HG03457 (cell line): ENCODE data around the gene KAZALD1.

Experiments
- ATAC-seq: cut with Tn5 transposase; IDR thresholded peaks from one replicate; pipeline ENCODE4 v1.9.1; 2021; ENCODE audit warnings: moderate number of reproducible peaks; ENCODE audit not compliant: unreplicated experiment

KAZALD1 gene

DNA sequence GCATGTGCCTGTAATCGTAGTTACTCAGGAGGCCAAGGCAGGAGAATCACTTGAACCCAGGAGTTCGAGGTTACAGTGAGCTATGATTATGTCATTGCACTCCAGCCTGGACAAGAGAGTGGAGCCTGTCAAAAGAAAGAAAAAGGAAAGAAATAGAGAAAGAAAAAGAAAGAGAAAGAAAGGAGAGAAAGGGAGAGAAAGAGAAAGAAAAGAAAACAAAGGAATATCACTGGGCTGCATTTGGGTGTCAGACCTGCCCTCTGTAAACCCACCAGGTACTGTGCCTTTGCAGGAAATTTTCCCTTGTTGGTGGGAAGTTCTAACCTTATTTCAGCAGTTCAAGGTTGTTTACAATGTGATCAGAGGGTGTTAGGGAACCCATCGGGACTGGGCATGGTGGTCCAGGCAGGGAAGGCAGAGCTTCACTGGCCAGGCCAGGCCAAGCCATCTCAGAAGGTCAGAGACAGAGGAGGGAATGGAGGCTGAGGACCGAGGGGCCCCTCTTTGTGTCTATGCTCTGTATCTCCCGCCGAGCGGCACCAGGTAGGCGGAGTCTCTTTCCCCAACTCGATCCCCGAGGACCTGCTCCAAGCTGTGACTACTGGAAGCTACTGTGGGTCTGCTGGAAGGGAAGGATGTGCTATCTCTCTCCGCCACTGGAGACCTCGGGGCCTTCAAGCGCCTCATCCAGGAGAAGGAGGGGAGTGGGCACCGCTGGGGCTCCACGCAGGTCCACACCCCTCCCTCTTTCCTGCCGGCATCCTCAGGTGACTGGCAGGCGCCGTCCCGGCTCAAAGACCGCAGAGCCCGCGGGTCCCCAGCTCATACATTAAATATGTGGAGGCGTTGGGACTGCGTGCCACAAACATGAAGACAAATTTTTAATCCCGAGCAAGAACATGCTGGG is 15.2 kb upstream of the KAZALD1 start:
- no peak for ATAC-seq

DNA sequence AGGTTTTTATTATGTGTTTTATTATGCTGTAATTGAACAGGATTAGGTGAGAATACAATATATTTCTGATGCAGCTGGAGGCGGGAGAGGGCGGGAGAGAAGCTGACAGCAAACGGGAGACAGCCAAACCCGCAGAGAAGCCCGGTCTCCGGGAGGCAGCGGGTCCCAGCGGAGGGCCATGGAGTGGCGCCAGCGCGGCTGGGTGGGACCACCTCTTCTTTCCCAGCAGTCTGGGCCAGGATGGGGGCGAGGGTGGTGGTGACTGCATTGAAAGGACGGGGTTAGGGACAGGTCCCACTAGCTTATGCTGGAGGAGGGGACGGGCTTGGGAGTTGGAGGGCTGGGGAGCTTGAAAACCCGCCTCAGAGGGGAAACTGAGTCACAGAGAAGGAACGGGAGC is 14.5 kb upstream of the KAZALD1 start:
- ATAC-seq, result no peak

DNA sequence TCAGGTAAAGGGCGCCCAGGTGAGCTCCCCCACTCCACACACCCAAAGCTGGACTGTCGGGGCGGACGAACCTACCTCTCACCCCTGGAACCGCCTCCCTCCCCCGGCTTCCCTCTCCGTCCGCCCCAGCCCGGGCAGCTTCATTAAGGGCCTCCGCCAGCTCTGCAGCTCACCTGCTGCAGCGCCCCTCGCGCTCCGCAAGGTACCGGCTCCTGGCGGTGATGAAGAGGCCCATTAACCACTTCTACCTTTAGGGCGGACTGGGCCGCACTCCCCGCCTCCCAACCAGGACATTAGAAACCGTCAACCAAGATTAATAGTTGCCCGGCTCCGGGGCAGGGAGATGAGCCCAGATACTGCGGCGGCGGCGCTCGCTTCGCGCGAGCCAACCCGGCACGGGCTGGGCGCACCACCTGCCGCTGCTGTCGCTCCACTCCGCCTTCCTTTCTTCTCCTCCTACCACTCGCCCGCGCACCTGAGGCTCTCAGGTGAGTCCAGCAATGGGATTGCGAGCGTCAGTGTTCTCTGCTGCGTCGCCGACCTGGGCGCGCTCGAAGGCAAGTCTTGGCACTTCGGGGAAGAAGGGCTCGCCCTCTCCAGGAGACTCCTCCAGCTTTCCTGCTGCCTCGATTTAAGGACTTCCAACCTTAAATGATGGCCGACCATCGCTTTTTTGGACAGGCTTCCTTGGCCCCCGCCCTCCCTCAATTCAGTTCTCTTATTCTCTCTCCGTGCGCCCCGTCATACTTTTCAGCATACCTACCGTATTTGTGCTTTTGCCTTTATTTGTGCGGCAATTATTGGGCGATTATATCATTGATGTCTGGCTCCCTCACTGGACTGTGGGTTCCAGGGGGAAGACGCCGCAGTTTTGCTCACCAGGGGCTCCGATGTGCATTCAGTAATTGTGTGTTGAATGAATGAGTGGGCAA is 13.6 kb upstream of the KAZALD1 start:
- no peak for ATAC-seq

DNA sequence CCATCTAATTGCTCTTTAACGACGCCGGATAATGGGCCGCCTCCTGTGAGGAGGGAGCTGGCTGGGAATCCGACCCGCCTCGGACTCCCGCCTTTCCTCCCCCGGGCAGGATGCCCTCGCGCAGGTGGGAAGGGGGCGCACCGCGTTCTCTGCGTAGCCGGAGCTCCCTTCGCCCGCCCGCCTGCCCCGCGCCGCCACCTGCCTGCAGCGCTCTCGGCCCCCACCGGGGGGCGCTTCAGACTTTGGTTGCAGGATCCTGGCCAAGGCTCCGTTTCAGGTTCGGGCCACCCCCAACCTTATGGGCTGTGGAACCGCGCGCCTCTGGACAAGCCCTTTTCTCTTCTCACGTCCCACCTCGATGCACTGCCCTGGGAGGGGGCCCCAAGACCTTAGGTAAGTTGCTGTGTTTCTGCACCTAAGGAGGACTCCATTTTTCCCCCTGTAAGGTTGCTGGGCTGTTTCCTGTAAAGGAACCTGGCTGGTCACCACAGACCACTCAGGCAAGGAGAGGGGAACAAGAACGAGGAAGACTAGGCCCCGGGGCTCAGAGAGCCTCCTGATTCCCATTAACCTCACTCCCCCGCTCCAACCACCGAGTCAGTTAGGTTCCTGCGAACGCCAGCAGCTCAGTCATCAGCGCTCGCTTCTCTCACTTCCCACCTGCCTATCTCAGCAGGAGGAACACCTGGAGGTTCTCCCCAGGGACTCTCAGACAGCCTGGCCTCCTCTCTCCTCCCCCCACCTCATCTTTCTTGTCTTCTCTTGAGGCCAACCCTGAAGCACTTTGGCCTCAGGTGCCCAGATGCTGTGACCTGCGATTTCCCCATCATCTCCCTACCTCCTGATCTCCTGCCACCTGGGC is 11.3 kb upstream of the KAZALD1 start:
- ATAC-seq, result no peak

DNA sequence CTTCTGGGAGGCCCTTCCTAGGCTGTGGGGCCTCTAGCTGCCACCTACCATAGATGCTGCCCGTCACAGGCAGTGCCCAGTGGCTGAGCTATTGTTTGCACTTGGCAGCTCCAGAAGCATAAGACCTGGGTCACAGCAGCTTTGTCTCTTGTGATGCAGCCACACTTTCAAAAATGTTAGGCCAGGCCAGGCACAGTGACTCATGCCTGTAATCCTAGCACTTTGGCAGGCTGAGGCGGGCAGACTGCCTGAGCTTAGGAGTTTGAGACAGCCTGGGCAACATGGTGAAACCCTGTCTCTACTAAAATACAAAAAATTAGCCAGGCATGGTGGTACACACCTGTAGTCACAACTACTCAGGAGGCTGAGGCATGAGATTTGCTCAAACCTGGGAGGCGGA is 9.5 kb upstream of the KAZALD1 start:
- no peak for ATAC-seq

DNA sequence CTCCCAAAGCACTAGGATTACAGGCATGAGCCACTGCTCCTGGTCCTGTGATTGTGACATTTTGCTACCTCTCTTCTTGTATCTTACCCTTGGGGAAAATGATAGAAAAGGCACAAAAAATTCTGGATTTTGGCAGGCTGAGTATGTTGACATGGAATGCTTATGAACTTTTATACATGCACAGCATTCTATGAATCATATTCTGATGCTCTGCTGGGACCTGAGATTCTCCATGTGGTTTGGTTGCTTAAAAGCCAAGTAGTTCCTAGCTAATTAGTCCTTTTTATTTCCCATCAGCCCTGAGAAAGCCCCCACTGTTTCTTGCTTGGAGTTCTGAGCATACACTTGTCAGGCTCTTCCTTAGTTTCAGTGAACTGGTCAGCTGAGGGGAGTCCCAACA is 8.3 kb upstream of the KAZALD1 start:
- no peak for ATAC-seq

DNA sequence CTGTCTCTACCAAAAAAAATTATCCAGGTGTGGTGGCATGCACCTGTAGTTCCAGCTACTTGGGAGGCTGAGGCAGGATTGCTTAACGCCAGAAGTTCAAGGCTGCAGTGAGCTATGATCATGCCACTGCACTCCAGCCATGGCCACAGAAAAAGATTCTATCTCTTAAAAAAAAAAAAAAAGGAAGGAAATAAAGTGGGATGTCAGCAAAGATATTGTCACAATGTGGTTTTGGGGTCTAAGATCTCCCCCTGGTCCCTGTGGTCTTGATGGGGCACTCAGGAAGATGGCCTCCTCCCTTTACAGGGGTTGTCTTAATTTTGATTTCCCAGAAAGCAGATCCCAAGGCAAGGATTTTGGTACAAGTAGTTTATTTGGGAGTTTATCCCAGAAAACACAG is 7.4 kb upstream of the KAZALD1 start:
- no peak for ATAC-seq

DNA sequence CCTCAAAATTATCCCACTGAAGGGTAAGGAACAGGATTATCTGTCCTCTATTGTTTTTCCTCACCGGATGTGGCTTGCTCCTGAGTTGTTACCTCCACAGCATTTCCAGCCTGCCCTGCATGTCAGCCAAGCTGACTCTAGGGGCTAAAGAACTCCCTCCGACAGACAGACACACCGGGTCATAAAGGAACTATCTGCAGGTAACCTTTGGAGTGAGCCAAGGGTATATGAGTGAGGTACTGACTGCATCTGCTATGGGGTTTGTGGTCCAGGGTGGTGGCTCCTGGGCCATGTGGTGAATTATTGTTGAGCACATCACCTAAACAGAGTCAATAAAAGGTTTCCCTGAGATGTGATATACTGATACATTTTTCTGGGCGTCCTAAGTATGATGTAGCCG is 6.9 kb upstream of the KAZALD1 start:
- no peak for ATAC-seq

DNA sequence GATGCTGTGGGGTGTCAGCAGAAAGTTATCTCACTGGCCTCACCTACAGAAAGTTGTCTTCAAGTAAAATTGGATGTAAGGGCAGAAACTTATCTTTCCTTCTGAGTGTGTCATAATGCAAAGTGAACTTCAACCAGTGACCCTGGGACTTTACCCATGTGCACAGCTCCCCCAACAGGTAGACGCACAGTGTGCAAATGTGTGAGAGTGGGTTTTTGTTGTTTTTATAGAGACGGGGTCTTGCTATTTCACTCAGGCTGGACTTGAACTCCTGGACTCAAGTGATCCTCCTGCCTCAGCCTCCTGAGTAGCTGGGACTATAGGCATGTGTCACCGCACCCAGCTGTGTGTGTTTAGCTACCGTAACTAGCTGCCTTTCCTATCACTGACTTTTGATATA is 6.4 kb upstream of the KAZALD1 start:
- no peak for ATAC-seq

DNA sequence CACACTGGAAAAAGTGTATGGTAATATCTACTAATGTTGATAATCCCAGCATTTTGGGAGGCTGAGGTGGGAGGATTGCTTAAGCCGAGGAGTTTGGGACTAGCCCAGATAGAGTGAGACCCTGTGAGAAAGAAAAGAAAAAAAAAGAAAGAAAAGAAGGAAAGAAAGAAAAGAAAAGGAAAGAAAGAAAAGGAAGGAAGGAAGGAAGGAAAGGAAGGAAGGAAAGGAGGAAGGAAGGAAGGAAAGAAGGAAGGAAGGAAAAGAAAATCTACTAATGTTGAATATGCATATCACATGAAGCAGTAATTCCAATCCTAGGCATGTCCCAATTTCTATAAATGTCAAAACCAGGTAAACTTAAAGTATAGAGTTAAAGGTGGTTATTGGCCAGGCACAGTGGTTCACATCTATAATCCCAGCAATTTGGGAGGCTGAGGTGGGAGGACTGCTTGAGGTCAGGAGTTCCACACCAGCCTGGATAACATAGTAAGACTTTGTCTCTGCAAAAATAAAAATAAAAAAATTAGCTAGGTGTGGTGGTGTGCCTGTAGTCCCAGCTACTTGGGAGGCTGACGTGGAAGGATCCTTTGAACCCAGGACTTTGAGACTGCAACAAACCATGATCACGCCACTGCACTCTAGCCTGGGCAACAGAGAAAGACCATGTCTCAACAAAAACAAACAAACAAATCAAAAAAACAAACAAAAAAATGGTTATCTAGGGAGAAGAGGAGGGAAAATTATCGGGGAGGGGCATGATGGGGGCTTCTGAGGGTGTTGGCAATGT is 5.2 kb upstream of the KAZALD1 start:
- no peak for ATAC-seq

DNA sequence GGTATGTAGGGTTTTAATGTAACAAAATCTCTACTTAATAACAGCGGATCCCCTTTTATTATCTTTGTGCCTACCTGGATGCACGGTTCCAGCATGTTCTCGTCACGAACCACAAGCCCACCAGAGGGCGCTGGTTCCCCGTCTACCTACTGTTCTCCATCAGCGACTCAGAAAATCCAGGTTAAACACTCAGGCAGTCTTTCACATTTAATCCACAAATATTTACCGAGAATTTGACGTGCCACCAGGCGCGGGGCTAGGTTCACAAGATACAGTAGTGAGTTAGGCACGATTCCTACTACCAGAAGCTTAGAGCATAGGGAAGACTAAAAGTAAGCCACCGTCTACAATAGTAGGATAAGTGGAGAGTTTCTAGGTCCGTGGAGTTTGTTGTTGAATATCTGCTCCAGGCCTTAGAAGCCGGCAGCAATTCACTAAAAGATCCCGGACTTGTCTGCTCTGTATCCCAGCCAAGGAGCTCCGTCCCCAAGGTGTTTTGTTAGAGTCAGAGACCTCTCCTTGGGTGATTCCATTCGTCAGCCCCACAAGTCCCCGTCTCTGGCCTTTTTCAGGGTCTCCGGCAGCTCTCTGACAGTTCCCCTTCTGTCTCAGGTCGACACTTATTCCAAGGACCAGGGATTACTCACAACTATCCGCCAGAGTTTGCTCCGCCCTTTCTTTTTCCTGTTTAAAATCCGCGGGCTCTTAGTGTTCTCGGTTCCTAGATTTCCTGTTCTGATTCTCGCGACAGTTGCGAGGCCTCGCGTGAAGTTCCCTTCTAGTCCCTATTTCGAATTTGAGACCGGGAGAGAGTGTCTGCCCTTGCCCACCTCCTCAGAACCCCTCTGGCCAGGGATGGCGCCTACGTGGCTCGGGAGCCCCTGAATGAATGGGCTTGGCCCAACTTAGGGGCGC is 1.5 kb upstream of the KAZALD1 start:
- ATAC-seq, result peak; percentile 26

DNA sequence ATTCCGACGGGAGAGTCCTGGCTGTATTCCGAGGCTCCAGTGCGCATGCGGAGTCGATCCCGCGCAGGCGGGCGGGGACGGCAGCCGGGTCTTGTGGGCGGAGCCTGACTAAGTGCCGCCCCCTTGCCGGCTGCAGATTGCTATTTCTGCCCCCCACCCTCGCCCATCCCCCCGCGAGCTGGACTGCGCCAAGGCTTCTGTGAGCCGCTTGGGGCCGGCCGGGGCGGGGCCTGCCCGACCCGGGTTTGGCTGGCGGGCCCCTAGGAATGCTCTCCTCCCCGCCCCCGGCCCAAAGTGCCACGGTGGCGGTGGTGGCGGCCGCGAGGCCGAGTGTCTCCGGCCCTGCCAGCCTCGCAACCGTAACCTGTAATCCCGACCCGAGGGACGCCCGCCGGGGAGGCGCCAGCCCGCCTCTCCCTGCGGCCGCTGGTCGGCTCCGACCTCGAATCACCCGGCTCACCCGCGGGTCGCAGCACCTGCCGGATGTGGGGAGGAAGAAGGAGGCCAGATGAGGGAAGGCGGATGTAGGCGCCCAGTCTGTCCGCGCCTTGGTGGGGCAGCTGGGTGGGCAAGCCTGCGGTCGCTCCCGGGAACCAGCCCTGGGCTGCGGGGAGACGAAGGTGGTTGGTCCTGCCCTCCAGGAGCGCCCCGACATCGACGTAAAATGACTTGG is 702 bp upstream of the KAZALD1 start:
- peak; percentile 45 for ATAC-seq

DNA sequence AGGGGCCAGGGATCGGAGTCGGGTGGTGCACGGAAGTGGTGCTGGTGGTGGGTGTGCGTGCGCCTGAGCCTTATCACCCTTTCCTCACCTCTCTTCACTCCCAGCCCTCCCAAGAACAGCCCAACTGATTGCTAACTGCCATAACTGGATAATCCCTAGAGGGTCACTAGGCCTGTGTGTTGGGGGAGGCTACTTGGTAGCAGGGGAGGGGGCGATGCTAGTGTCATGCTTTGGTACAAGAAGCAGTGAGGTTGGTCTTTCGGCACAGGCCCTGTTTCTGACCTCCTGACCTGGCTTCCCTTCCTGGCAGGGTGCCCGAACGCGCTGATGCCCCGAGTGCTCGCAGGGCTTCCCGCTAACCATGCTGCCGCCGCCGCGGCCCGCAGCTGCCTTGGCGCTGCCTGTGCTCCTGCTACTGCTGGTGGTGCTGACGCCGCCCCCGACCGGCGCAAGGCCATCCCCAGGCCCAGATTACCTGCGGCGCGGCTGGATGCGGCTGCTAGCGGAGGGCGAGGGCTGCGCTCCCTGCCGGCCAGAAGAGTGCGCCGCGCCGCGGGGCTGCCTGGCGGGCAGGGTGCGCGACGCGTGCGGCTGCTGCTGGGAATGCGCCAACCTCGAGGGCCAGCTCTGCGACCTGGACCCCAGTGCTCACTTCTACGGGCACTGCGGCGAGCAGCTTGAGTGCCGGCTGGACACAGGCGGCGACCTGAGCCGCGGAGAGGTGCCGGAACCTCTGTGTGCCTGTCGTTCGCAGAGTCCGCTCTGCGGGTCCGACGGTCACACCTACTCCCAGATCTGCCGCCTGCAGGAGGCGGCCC is 652 bp downstream of the KAZALD1 start:
- ATAC-seq, result no peak

DNA sequence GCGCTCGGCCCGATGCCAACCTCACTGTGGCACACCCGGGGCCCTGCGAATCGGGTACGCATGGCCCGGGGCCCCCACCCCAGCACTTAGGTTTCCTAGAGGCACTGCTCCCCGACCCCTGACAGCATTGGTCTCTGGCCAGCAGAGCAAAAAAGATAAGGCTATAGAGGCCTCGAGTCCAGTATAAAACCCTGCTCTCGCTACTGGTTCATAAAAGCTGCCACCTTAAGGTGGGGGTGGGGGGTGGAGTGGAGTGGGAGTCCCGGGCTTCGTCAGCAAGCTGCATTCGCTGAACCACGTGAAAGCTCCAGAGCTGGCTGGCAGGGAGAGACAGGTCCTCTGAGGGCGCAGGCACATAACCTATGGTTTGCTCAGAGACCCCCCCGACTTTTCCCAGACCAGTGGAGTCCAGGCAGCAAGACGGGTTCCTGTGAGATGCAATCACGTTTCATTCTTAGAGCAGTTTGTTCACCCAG is 1.3 kb downstream of the KAZALD1 start:
- ATAC-seq, result no peak

DNA sequence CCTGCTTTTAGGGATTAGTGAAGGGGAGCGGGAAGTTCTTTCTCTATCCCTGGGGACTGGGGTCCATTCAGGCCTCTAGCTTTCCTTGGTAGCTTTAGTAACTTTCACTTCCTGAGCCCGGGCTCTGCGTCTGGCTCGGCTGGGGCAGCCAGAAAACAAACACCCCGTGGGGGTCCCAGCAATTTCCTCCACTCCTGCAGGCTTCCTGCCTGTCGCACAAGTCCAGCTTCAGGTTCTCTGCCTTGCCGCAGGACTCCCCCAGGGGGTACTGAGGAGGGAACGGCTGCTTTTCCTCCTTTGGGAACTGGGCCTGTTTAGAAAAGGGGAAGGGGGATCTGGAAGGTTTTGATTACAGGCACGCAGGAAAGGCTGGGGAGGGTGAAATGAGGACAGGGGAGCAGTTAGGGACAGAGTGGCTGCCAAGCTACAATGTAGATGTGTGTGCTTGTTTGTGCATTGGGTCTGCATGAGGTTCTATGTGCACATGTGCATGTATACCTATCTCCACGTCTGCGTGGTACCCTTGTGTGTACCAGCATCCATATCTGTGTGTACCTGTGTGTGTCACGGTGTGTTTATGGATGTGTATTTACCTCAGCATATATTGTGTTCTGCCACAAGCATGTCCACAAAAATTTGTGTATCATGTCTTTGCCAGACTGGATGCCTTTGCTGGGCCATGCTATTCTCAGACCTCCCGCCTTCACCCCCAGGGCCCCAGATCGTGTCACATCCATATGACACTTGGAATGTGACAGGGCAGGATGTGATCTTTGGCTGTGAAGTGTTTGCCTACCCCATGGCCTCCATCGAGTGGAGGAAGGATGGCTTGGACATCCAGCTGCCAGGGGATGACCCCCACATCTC is 2.0 kb downstream of the KAZALD1 start:
- no peak for ATAC-seq

DNA sequence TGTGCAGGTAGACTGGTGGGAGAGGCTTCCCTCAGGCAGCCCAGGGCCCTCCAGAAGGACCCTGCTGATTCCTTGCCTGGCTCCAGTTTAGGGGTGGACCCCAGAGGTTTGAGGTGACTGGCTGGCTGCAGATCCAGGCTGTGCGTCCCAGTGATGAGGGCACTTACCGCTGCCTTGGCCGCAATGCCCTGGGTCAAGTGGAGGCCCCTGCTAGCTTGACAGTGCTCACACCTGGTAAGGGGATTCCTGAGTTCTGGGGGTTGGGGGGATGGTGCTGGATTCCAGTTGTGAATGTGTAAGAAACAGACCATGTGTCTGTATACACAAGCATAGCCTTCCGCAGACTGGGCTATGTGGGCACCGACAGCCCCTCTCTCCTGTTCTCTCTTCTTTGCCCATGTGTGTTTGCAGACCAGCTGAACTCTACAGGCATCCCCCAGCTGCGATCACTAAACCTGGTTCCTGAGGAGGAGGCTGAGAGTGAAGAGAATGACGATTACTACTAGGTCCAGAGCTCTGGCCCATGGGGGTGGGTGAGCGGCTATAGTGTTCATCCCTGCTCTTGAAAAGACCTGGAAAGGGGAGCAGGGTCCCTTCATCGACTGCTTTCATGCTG is 2.7 kb downstream of the KAZALD1 start:
- ATAC-seq, result no peak
